Measurements from ENCODE around the gene EVA1B.

DNA sequence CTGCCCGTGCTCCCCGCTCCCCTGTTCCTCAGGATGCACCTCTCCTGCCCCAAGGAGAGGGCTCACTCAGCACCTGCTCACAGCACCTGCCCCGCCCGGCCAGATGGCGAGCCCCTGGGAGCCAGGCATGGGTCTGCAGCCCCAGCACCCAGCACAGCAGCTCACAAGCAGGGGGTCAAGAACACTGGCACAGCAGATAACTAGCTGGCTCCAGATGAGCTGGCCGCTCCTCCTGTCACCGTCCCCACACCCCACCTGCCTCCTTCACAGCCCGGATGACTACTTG, 20.9 kb upstream of the EVA1B start:
- TF ChIP-seq JUN (CRISPR knock-in tag; IDR thresholded peaks at IDR 0.05) (no peak), SP1 (CRISPR knock-in tag; conservative IDR thresholded peaks at IDR 0.05) (no peak), ZNF416 (CRISPR knock-in tag; IDR thresholded peaks at IDR 0.05) (no peak)
- TF ChIP-seq, protein P1, sequence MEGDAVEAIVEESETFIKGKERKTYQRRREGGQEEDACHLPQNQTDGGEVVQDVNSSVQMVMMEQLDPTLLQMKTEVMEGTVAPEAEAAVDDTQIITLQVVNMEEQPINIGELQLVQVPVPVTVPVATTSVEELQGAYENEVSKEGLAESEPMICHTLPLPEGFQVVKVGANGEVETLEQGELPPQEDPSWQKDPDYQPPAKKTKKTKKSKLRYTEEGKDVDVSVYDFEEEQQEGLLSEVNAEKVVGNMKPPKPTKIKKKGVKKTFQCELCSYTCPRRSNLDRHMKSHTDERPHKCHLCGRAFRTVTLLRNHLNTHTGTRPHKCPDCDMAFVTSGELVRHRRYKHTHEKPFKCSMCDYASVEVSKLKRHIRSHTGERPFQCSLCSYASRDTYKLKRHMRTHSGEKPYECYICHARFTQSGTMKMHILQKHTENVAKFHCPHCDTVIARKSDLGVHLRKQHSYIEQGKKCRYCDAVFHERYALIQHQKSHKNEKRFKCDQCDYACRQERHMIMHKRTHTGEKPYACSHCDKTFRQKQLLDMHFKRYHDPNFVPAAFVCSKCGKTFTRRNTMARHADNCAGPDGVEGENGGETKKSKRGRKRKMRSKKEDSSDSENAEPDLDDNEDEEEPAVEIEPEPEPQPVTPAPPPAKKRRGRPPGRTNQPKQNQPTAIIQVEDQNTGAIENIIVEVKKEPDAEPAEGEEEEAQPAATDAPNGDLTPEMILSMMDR (IDR thresholded peaks at IDR 0.05) = no peak

Data from WTC11 (cell line).